NCI-H1105 treated with DMSO at 0.1 percent for 48 hours (cell line): Measurements from ENCODE around the gene SLC34A2.
"Not testable (repeated sequence)": the region's sequence is repeated elsewhere in the genome, so short reads cannot be mapped to it uniquely, and the experiment has no call there.

ENCODE experiments used
- DNase-seq: peaks from one replicate; lab custom pipeline; 2025; lab: John Stamatoyannopoulos, UW

Gene SLC34A2

DNA sequence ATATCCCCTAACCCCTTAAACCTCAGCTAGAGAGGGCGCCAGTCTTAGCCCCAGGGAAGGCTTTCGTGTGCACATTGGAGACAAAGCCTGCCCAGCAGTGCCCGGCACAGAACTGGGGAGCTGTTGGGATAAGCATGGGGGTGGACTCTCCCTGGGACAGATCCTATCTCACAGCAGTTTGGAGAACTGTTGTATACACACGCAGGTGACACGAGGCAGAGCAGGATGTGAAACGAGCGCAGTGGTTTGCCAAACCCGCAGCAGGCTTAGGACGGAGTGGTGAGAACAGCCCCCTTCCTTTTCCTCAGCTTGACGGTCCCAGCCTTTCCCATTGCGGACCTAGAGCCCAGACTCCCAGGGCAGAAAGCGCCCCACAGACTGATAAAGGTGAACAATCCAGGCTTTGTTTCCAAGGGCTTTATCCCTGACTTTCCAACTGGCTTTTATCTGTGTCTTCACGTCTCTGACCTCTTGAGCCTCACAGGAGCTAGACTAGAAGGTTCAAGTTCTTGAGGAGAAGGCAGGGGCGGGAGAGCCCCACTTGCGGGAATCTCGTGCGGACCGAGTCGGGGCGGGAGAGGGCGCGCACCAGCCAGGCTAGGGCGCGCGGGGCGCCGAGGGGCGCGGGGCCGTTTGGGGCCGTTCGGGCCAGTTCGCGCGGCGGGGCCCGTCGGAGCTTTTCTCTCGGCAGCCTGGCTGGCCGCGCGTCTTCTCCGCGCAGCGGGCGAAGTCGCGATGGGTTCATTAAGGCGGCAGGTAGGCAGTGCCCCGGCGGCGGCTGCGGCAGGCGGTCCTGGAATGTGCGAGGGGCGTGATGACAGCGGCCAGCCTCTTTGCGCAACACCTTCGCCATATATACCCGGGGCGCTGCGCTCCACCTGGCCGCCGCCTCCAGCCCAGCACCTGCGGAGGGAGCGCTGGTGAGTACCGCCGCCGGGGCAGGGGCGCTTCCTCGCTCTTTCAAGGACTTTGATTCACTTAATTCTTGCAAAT lies at the start of gene SLC34A2:
Gene SLC34A2, plus strand, starts transcription at position 881 of the 993 bp plus-strand sequence. CDS start 6,650 bp downstream, outside the sequence.
- peak; percentile 54 for DNase-seq

GRCh38 chr4:25608644-25609043 lies 47.0 kb upstream of the SLC34A2 start:
- no peak for DNase-seq

DNA sequence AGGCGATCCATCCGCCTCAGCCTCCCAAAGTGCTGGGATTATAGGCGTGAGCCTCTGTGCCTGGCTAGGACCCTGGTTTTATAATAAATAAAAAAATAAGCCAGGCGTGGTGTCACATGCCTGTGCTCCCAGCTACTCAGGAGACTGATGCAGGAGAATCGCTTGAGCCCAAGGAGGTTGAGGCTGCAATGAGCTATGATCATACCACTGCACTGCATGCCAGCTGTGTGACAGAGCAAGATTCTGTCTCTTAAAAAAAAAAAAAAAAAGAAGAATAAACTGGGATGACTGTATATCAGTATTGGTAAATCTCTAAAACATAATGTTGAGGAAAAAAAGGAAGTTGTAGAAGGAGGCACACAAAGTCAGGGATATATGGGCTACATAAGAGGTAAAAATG lies 45.7 kb upstream of the SLC34A2 start:
- DNase-seq = no peak

GRCh38 chr4:25613613-25614012 lies 42.0 kb upstream of the SLC34A2 start:
- not testable (repeated sequence) for DNase-seq

- no peak for DNase-seq
Measured at GRCh38 chr4:25614807-25615206, 40.8 kb upstream of the SLC34A2 start.

- DNase-seq = no peak
Measured at GRCh38 chr4:25621027-25621930, 34.4 kb upstream of the SLC34A2 start.

- DNase-seq = no peak
Measured at GRCh38 chr4:25624616-25625015, 31.0 kb upstream of the SLC34A2 start.

GRCh38 chr4:25628451-25628850 lies 27.2 kb upstream of the SLC34A2 start:
- DNase-seq = no peak

- DNase-seq = no peak
Measured at GRCh38 chr4:25632135-25632534, 23.5 kb upstream of the SLC34A2 start.

- no peak for DNase-seq
Measured at GRCh38 chr4:25633541-25633940, 22.1 kb upstream of the SLC34A2 start.

DNA sequence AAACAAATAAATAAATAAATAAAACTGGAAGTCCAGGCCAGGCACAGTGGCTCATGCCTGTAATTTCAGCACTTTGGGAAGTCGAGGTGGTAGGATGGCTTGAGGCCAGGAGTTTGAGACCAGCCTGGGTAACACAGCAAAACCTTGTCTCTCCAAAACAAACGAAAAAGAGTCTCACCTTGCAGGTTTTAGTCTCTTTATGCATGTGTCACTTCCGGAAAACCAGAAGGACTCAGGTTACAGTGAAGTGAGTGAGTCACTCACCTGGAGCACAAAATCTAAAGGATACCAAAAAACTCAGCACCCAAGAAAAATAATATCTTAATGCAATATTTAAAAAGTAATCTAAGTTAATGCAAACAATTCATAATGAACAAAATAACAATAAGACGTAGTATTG lies 20.1 kb upstream of the SLC34A2 start:
- no peak for DNase-seq

DNA sequence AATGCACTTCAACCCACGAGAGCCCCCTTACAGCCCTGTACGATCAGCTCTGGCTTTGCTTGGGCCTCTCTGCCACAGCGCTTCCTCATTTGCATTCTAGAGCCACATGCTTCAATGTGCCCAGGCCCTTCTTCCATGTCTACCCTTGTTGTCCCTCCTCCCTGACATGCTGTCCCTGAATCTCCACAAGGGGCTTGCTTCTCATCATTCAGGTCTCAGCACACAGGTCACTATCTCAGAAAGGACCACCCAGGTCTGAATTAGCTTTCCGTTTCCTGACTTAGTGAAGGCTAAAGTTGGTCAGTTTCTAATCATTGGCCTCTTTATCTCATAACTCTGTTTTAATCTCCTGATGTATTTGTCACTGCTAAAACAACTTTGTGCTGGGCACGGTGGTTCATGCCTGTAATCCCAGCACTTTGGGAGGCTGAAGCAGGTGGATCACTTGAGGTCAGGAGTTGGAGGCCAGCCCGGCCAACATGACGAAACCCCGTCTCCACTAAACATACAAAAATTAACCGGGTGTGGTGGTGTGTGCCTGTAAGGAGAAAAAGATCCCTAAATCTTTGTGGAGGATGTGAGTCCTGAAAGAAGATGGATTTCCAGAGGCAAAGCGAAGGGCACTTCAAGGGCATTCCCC lies 17.9 kb upstream of the SLC34A2 start:
- DNase-seq = no peak

- DNase-seq = no peak
Measured at GRCh38 chr4:25638221-25638601, 17.4 kb upstream of the SLC34A2 start.

- DNase-seq = no peak
Measured at GRCh38 chr4:25638806-25639205, 16.8 kb upstream of the SLC34A2 start.

- DNase-seq = no peak
Measured at GRCh38 chr4:25650311-25650710, 5.3 kb upstream of the SLC34A2 start.

GRCh38 chr4:25651682-25652081 lies 4.0 kb upstream of the SLC34A2 start:
- no peak for DNase-seq

DNA sequence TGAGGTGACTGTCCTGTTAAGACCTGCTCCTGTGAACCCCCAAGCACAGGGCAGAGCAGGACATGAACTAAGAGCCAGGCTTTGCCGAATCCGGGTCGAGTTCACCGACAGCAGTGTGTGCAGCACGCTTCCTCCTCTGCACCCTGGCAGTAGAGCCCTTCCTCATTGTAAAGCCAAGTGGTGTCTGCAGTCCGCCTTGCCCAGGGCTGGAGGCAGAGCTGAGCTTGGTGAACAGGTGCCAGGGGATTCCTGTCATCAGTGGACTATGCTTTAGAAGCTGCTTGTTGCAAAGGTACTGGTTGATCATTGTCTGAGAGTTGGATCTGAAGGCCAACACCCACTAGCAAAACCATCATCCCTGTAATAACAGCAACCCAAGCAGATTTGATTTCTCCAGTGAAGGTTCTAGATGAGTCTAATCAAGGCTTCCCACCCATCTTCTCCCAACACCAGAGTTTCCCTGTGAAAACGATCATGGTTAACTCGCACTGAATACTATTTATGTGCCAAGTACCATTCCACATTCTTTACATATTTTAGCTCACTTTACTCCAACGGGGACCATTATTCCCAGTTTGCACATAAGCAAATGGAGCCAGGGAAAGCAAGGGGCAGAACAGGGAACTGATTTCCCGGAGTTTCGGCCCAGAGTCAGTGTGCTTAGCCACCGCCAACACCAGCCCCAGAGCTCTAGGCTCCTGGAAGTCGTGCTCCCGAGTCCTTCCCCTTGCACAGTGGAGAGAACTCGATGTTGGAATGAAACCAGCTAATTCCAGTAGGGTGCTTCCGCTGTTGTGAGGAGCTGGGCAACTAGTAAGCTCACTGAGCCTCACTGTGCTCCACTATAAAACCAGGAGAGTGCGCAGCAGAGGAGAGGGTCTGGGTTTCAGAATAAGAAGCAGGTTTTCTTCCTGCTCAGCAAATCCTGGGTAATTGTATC lies 1.4 kb upstream of the SLC34A2 start:
- no peak for DNase-seq

DNA sequence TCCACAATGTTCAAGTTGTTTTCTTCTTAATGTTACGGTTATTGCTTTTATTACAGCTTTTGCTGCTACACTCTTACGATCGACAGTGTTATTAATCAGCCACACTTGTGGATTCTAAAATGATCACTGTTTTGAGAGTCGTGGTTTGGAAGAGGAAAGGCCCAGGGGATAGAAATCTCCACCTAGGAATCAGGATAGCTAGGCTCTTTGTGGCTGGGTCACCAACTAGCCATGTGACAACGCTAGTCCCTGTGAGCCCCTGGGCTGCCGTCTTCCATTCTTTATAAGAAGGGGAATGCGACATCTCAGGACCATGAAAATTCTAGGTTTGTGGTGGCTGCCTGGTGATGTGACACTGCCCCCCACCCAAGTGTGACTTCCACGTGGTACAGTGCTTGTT lies 380 bp downstream of the SLC34A2 start:
- DNase-seq = no peak

DNA sequence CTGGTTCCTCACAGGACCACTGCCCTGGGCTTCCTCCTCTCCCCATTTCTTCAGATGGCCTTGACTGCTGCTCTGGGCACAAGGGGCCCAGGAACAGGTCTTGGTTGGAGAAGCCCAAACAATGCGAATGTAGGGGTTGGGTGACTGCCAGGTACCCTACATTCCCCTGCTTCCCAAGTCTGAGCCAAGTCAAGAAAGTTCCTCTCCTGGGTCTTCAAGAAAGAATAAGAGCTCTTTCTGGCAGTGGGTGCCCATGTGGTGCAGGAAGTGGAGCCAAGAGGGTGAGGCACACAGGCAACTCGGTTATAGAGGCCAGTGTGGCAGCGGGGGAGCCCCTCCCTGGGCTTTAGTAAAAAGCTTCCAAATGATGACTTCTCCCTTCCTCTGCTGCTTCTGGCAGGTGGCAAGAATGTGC lies 2.7 kb downstream of the SLC34A2 start:
- no peak for DNase-seq

- DNase-seq = no peak
Measured at GRCh38 chr4:25658777-25659176, 3.1 kb downstream of the SLC34A2 start.

DNA sequence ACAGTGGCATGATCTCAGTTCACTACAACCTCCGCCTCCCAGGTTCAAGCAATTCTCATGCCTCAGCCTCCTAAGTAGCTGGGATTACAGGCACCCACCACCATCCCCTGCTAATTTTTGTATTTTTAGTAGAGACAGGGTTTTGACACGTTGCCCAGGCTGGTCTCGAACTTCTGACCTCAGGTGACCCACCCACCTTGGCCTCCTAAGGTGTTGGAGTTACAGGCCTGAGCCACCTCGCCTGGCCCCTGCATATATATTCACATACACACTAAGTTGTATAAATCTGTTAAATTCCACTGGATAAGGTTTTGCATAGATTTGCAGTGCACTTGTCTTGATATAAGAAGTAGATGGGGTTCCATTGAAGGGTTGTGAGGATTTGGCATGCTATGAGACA lies 5.8 kb downstream of the SLC34A2 start:
- DNase-seq = not testable (repeated sequence)
